ENCODE data around the gene FAM53B.
A peak's percentile ranks its signal among the peaks of the same experiment; 100 is the strongest.

FAM53B gene

GRCh38 chr10:124663228-124663627, 81.0 kb downstream of the FAM53B start:
- no peak for DNase-seq (ENCODE audit: low spot score)

GRCh38 chr10:124661660-124662180, 82.5 kb downstream of the FAM53B start:
- DNase-seq (ENCODE audit: low spot score) = no peak

- no peak for DNase-seq (ENCODE audit: low spot score)
Observed at GRCh38 chr10:124660404-124661125, 83.6 kb downstream of the FAM53B start.

- DNase-seq (ENCODE audit: low spot score) = no peak
Observed at GRCh38 chr10:124659380-124659779, 84.8 kb downstream of the FAM53B start.

GRCh38 chr10:124658591-124659242, 85.5 kb downstream of the FAM53B start:
- DNase-seq (ENCODE audit: low spot score) = no peak

- no peak for DNase-seq (ENCODE audit: low spot score)
Observed at GRCh38 chr10:124657806-124658205, 86.4 kb downstream of the FAM53B start.

GRCh38 chr10:124656541-124656940, 87.6 kb downstream of the FAM53B start:
- DNase-seq (ENCODE audit: low spot score) = no peak

- no peak for DNase-seq (ENCODE audit: low spot score)
Observed at GRCh38 chr10:124656113-124656490, 88.1 kb downstream of the FAM53B start.

- no peak for DNase-seq (ENCODE audit: low spot score)
Observed at GRCh38 chr10:124655191-124656112, 88.7 kb downstream of the FAM53B start.

- no peak for DNase-seq (ENCODE audit: low spot score)
Observed at GRCh38 chr10:124654686-124655085, 89.5 kb downstream of the FAM53B start.

- DNase-seq (ENCODE audit: low spot score) = no peak
Observed at GRCh38 chr10:124653811-124654651, 90.1 kb downstream of the FAM53B start.

- DNase-seq (ENCODE audit: low spot score) = no peak
Observed at GRCh38 chr10:124653311-124653710, 90.9 kb downstream of the FAM53B start.

- no peak for DNase-seq (ENCODE audit: low spot score)
Observed at GRCh38 chr10:124652701-124653100, 91.5 kb downstream of the FAM53B start.

GRCh38 chr10:124652200-124652599, 92.0 kb downstream of the FAM53B start:
- DNase-seq (ENCODE audit: low spot score) = no peak

GRCh38 chr10:124651402-124651891, 92.7 kb downstream of the FAM53B start:
- DNase-seq (ENCODE audit: low spot score) = no peak

- DNase-seq (ENCODE audit: low spot score) = no peak
Observed at GRCh38 chr10:124650820-124651401, 93.3 kb downstream of the FAM53B start.

GRCh38 chr10:124650263-124650662, 93.9 kb downstream of the FAM53B start:
- no peak for DNase-seq (ENCODE audit: low spot score)

- peak; percentile 86 for DNase-seq (ENCODE audit: low spot score)
Observed at GRCh38 chr10:124649214-124649613, 95.0 kb downstream of the FAM53B start.

GRCh38 chr10:124648738-124649137, 95.4 kb downstream of the FAM53B start:
- DNase-seq (ENCODE audit: low spot score) = peak; percentile 92

- DNase-seq (ENCODE audit: low spot score) = no peak
Observed at GRCh38 chr10:124648131-124648475, 96.1 kb downstream of the FAM53B start.
